ENCODE data around the gene MOCS1.

The MOCS1 gene

GRCh38 chr6:39882531-39882899 is 51.7 kb downstream of the MOCS1 start:
- 85% methylated on average over 5 of the region's 8 CpGs for WGBS (ENCODE audit: insufficient coverage)
- no peaks in the 10 kb centered on the region for H3K4me1 ChIP-seq (ENCODE audit: control extremely low read depth in 1 of 4, control insufficient read depth in 4 of 4, insufficient read depth in 4 of 4, low read length in 3 of 4)
- no peak for DNase-seq
- CTCF ChIA-PET, result no interaction called here
- H3K36me3 ChIP-seq (ENCODE audit: control insufficient read depth in 4 of 4, insufficient read depth in 4 of 4, low read length in 3 of 4), result no peaks in the 10 kb centered on the region
- H3K9me3 ChIP-seq (ENCODE audit: control extremely low read depth in 1 of 5, control insufficient read depth in 4 of 5, insufficient read depth in 2 of 5, low read depth in 1 of 5, low read length in 4 of 5), result no peaks in the 10 kb centered on the region
- no peak overlapping the region for H3K4me3 ChIP-seq (ENCODE audit: control insufficient read depth in 1 of 7, extremely low read depth in 1 of 7, insufficient read depth in 4 of 7, low read depth in 2 of 7, low read length in 6 of 7)
- H3K27me3 ChIP-seq (replicated peaks in 2 of 5; ENCODE audit: control insufficient read depth in 4 of 5, insufficient read depth in 5 of 5, low read length in 4 of 5), result peaks cover 0 to 13% (median 4%) of the 10 kb centered on the region in 5 experiments
- POLR2A ChIA-PET, result no interaction called here
- no peak overlapping the region for H3K27ac ChIP-seq (ENCODE audit: insufficient read depth in 1 of 2, low read depth in 1 of 2, low read length in 2 of 2, poor library complexity in 1 of 2, severe bottlenecking in 2 of 2)

DNA sequence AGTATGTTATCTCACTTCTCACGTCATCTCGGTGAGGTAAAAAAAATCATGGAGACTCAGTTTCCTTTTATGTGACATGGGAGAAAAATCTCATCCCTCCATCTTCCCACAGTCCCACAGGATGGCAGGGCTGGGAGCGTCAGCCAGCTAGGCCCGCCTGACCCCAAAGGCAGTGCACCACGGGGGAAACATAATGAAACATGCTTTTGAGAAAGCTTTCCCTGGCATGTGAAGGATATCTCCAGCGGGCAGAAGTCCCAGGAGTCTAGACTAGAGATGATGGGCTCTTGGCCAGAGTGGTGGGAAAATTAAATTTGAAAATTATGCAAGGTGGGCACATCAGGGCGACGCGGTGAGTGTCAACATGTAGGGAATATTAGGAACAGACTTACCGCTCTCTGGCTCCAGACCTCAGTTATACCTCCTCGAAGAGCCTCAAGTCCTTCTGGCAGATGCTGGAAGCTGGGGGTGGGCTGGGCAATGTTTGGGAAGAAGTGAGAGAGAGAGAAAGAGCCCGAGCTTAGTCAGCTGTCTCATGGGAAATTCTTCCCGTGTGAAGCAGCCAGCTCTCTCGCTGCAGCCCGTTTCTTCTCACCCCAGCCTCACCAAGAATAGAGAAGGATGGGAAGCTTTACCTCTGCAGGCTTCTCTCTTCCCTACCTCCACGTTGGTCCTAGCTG is 52.3 kb downstream of the MOCS1 start:
- Histone ChIP-seq H3K36me3 (ENCODE audit: control insufficient read depth in 4 of 4, insufficient read depth in 4 of 4, low read length in 3 of 4) (no peaks in the 10 kb centered on the region), H3K9me3 (ENCODE audit: control extremely low read depth in 1 of 5, control insufficient read depth in 4 of 5, insufficient read depth in 2 of 5, low read depth in 1 of 5, low read length in 4 of 5) (no peaks in the 10 kb centered on the region), H3K27me3 (replicated peaks in 2 of 5; ENCODE audit: control insufficient read depth in 4 of 5, insufficient read depth in 5 of 5, low read length in 4 of 5) (peaks cover 0 to 8% (median 5%) of the 10 kb centered on the region in 5 experiments), H3K4me3 (ENCODE audit: control insufficient read depth in 1 of 7, extremely low read depth in 1 of 7, insufficient read depth in 4 of 7, low read depth in 2 of 7, low read length in 6 of 7) (no peak overlapping the region), H3K27ac (ENCODE audit: insufficient read depth in 1 of 2, low read depth in 1 of 2, low read length in 2 of 2, poor library complexity in 1 of 2, severe bottlenecking in 2 of 2) (no peak overlapping the region), H3K4me1 (ENCODE audit: control extremely low read depth in 1 of 4, control insufficient read depth in 4 of 4, insufficient read depth in 4 of 4, low read length in 3 of 4) (no peaks in the 10 kb centered on the region)
- 79% methylated on average over 6 of the region's 16 CpGs for WGBS (ENCODE audit: insufficient coverage)
- no peak for DNase-seq
- POLR2A ChIA-PET, result no interaction called here
- CTCF ChIA-PET, result no interaction called here

- CTCF ChIA-PET, result no interaction called here
- no peak overlapping the region for H3K27ac ChIP-seq (ENCODE audit: insufficient read depth in 1 of 2, low read depth in 1 of 2, low read length in 2 of 2, poor library complexity in 1 of 2, severe bottlenecking in 2 of 2)
- peaks cover 0 to 2% (median 0%) of the 10 kb centered on the region in 5 experiments for H3K27me3 ChIP-seq (replicated peaks in 2 of 5; ENCODE audit: control insufficient read depth in 4 of 5, insufficient read depth in 5 of 5, low read length in 4 of 5)
- H3K36me3 ChIP-seq (ENCODE audit: control insufficient read depth in 4 of 4, insufficient read depth in 4 of 4, low read length in 3 of 4), result no peaks in the 10 kb centered on the region
- POLR2A ChIA-PET, result no interaction called here
- WGBS (ENCODE audit: insufficient coverage), result 100% methylated on average over 2 of the region's 4 CpGs
- no peak overlapping the region for H3K4me3 ChIP-seq (ENCODE audit: control insufficient read depth in 1 of 7, extremely low read depth in 1 of 7, insufficient read depth in 4 of 7, low read depth in 2 of 7, low read length in 6 of 7)
- H3K4me1 ChIP-seq (ENCODE audit: control extremely low read depth in 1 of 4, control insufficient read depth in 4 of 4, insufficient read depth in 4 of 4, low read length in 3 of 4), result no peaks in the 10 kb centered on the region
- no peaks in the 10 kb centered on the region for H3K9me3 ChIP-seq (ENCODE audit: control extremely low read depth in 1 of 5, control insufficient read depth in 4 of 5, insufficient read depth in 2 of 5, low read depth in 1 of 5, low read length in 4 of 5)
- no peak for DNase-seq
These were observed 53.7 kb downstream of the MOCS1 start for GRCh38 chr6:39880594-39880993.

- no peaks in the 10 kb centered on the region for H3K4me1 ChIP-seq (ENCODE audit: control extremely low read depth in 1 of 4, control insufficient read depth in 4 of 4, insufficient read depth in 4 of 4, low read length in 3 of 4)
- no peaks in the 10 kb centered on the region for H3K36me3 ChIP-seq (ENCODE audit: control insufficient read depth in 4 of 4, insufficient read depth in 4 of 4, low read length in 3 of 4)
- 100% methylated on average over 1 of the region's 3 CpGs for WGBS (ENCODE audit: insufficient coverage)
- DNase-seq, result no peak
- ChIA-PET POLR2A (no interaction called here), CTCF (interaction anchor here (1.0 kb wide), 1 partner anchor 14 kb away, joined by 3 read pairs; no protein-coding TSS in a partner anchor)
- no peak overlapping the region for H3K4me3 ChIP-seq (ENCODE audit: control insufficient read depth in 1 of 7, extremely low read depth in 1 of 7, insufficient read depth in 4 of 7, low read depth in 2 of 7, low read length in 6 of 7)
- H3K27ac ChIP-seq (ENCODE audit: insufficient read depth in 1 of 2, low read depth in 1 of 2, low read length in 2 of 2, poor library complexity in 1 of 2, severe bottlenecking in 2 of 2), result no peak overlapping the region
- no peaks in the 10 kb centered on the region for H3K9me3 ChIP-seq (ENCODE audit: control extremely low read depth in 1 of 5, control insufficient read depth in 4 of 5, insufficient read depth in 2 of 5, low read depth in 1 of 5, low read length in 4 of 5)
- peaks cover 0 to 3% (median 0%) of the 10 kb centered on the region in 5 experiments for H3K27me3 ChIP-seq (replicated peaks in 2 of 5; ENCODE audit: control insufficient read depth in 4 of 5, insufficient read depth in 5 of 5, low read length in 4 of 5)
These were observed 54.7 kb downstream of the MOCS1 start for GRCh38 chr6:39879535-39879934.

DNA sequence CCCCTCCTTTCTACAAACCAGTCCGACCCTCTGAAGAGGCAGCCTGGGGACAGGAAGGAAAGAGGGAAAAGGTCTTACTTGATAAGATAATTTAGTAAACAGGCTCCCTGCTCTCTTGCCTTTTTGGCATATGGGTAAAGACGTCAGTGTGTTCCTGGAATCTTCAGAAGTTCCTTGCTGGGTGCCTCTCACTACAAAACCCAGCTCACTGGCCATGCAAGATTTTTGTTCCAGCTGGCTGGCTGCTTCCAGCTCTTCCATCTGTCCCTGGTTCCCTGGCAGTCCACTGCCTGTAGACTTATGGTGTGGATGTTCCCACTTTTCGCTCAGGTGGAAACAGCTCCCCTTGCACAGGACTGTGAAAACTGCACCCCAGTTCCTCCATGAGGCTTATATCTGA is 57.4 kb downstream of the MOCS1 start:
- POLR2A ChIA-PET, result no interaction called here

DNA sequence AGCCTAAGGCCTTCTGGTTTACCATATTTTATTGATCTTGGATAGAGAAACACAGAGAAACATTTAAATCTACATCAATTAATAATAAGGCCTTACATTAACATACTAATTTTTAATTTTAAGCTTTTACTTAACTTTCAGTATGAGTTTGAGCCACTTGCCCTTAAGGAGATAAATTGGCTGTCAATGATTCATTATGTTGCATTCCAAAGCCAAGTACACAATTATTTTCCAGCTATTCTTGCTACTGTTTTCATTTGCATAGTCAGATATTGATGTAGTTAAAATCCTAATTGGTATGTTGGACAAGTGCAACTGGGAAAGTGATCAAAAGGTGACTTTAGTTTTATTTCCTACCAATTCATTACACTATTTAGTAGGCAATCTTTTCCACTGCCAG is 58.2 kb downstream of the MOCS1 start:
- DNase-seq, result no peak
- ChIA-PET POLR2A (no interaction called here), CTCF (interaction anchor here (0.8 to 1.4 kb wide), 2 partner anchors 10 to 17 kb away, joined by 3 read pairs; no protein-coding TSS in a partner anchor)
- Histone ChIP-seq H3K9me3 (ENCODE audit: control extremely low read depth in 1 of 5, control insufficient read depth in 4 of 5, insufficient read depth in 2 of 5, low read depth in 1 of 5, low read length in 4 of 5) (no peaks in the 10 kb centered on the region), H3K27ac (ENCODE audit: insufficient read depth in 1 of 2, low read depth in 1 of 2, low read length in 2 of 2, poor library complexity in 1 of 2, severe bottlenecking in 2 of 2) (no peak overlapping the region), H3K4me3 (ENCODE audit: control insufficient read depth in 1 of 7, extremely low read depth in 1 of 7, insufficient read depth in 4 of 7, low read depth in 2 of 7, low read length in 6 of 7) (no peak overlapping the region), H3K27me3 (replicated peaks in 2 of 5; ENCODE audit: control insufficient read depth in 4 of 5, insufficient read depth in 5 of 5, low read length in 4 of 5) (peaks cover 0 to 4% (median 0%) of the 10 kb centered on the region in 5 experiments), H3K4me1 (ENCODE audit: control extremely low read depth in 1 of 4, control insufficient read depth in 4 of 4, insufficient read depth in 4 of 4, low read length in 3 of 4) (no peaks in the 10 kb centered on the region), H3K36me3 (ENCODE audit: control insufficient read depth in 4 of 4, insufficient read depth in 4 of 4, low read length in 3 of 4) (no peaks in the 10 kb centered on the region)

More for the DNA sequence above, 57.4 kb downstream of the MOCS1 start:
- Histone ChIP-seq H3K9me3 (ENCODE audit: control extremely low read depth in 1 of 5, control insufficient read depth in 4 of 5, insufficient read depth in 2 of 5, low read depth in 1 of 5, low read length in 4 of 5) (no peaks in the 10 kb centered on the region), H3K36me3 (ENCODE audit: control insufficient read depth in 4 of 4, insufficient read depth in 4 of 4, low read length in 3 of 4) (no peaks in the 10 kb centered on the region), H3K27me3 (replicated peaks in 2 of 5; ENCODE audit: control insufficient read depth in 4 of 5, insufficient read depth in 5 of 5, low read length in 4 of 5) (peaks cover 0 to 4% (median 0%) of the 10 kb centered on the region in 5 experiments), H3K4me1 (ENCODE audit: control extremely low read depth in 1 of 4, control insufficient read depth in 4 of 4, insufficient read depth in 4 of 4, low read length in 3 of 4) (no peaks in the 10 kb centered on the region), H3K4me3 (ENCODE audit: control insufficient read depth in 1 of 7, extremely low read depth in 1 of 7, insufficient read depth in 4 of 7, low read depth in 2 of 7, low read length in 6 of 7) (no peak overlapping the region), H3K27ac (ENCODE audit: insufficient read depth in 1 of 2, low read depth in 1 of 2, low read length in 2 of 2, poor library complexity in 1 of 2, severe bottlenecking in 2 of 2) (no peak overlapping the region)
- CTCF ChIA-PET, result interaction anchor here (1.4 kb wide), 1 partner anchor 11 kb away, joined by 3 read pairs; no protein-coding TSS in a partner anchor
- no peak for DNase-seq
- WGBS (ENCODE audit: insufficient coverage), result 68% methylated on average over 2 of the region's 3 CpGs

DNA sequence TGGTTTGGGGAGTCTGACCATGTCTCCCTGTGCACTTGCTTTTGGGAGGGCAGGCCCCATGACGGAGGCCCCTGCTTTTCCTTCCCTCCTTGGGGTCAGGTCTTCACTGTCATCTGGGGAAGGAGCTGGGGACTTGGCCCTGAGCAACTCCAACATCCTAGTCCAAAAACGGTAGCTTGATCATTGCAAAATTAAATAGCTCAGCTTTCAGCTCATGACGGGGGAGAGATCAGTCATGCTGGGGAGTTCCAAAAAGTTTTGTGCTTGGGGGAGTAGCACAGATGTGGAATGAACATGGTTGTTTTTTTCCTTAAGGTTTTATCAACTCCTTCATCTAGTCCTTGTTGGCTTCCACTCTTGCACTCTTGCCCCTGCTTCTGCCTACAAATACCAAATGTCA is 60.8 kb downstream of the MOCS1 start:
- POLR2A ChIA-PET, result no interaction called here
- CTCF ChIA-PET, result interaction anchor here (0.7 to 1.1 kb wide), 2 partner anchors 8 to 9 kb away, joined by 3 read pairs; no protein-coding TSS in a partner anchor
- peaks cover 0 to 4% (median 0%) of the 10 kb centered on the region in 5 experiments for H3K27me3 ChIP-seq (replicated peaks in 2 of 5; ENCODE audit: control insufficient read depth in 4 of 5, insufficient read depth in 5 of 5, low read length in 4 of 5)
- no peaks in the 10 kb centered on the region for H3K9me3 ChIP-seq (ENCODE audit: control extremely low read depth in 1 of 5, control insufficient read depth in 4 of 5, insufficient read depth in 2 of 5, low read depth in 1 of 5, low read length in 4 of 5)
- H3K4me3 ChIP-seq (ENCODE audit: control insufficient read depth in 1 of 7, extremely low read depth in 1 of 7, insufficient read depth in 4 of 7, low read depth in 2 of 7, low read length in 6 of 7), result no peak overlapping the region
- no peaks in the 10 kb centered on the region for H3K36me3 ChIP-seq (ENCODE audit: control insufficient read depth in 4 of 4, insufficient read depth in 4 of 4, low read length in 3 of 4)
- H3K27ac ChIP-seq (ENCODE audit: insufficient read depth in 1 of 2, low read depth in 1 of 2, low read length in 2 of 2, poor library complexity in 1 of 2, severe bottlenecking in 2 of 2), result no peak overlapping the region
- DNase-seq, result no peak
- WGBS (ENCODE audit: insufficient coverage), result 90% methylated on average over 3 of the region's 3 CpGs
- no peaks in the 10 kb centered on the region for H3K4me1 ChIP-seq (ENCODE audit: control extremely low read depth in 1 of 4, control insufficient read depth in 4 of 4, insufficient read depth in 4 of 4, low read length in 3 of 4)

Data from common myeloid progenitor, CD34-positive (primary cell).